Measurements from ENCODE around the gene DNM3. TPM values are rescaled to one million over a fixed set of nuclear protein-coding genes. Genes with fewer than 3 reads are reported as not detected.

The DNM3 gene
- total and polyA plus RNA-seq, 2 of the 8 experiments (the other 6 are each of a cell fraction or from before 2014, with no cell fraction given) = 2.0 to 8.5 TPM

DNA sequence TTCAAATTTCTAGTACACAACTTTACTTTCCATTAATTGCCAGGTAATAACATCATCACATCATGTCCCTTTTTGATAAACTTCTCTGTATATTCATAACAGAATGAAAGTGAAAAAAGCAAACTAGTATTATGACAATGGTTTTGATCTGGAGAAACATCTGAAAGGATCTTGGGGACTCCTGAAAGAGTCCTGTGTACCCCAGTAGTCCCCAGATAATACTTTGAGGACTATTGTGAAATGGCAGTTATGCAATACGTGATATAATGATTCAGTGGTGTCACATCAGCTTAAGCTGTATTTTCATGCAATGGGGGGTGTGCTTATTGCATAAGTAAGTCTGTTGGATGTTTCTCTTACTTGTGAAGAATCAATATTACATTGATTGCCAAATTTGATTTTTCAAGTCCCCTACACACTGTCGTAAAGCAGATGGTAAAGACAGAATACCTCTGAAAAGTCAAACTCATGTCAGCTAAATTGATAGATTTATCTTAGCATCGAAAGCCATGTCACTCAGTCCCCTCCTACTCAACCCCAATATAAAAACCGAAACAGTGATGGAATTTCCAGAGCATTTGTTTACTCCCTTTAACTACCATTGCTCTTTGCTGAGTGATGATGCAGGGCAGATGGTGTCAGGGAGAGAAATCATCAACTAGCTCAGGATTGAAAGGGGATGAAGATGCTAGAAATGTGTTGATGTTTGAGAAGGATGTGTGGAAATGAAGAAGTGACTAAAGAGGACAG, 432.5 kb downstream of the DNM3 start:
- Histone ChIP-seq H3K4me1 (replicated peaks in 1 of 4; ENCODE audit: control insufficient read depth in 3 of 4, insufficient read depth in 4 of 4, low read length in 3 of 4) (peaks cover 0 to 8% (median 4%) of the 10 kb centered on the region in 4 experiments; a peak in 3 of 7 replicates), H3K79me2 (ENCODE audit: control insufficient read depth in 1 of 2, insufficient read depth in 2 of 2, low read length in 2 of 2) (no peaks in the 10 kb centered on the region), H3K4me3 (ENCODE audit: extremely low read depth in 1 of 4, insufficient read depth in 2 of 4, low read depth in 3 of 4, low read length in 4 of 4) (no peak overlapping the region), H3K9ac (replicated peaks in 1 of 4; ENCODE audit: extremely low read depth in 1 of 4, low read depth in 3 of 4, low read length in 3 of 4) (no peak overlapping the region), H3K14ac (ENCODE audit: insufficient read length) (no peak overlapping the region), H3K27me3 (replicated peaks in 1 of 4; ENCODE audit: control insufficient read depth in 3 of 4, extremely low read depth in 1 of 4, insufficient read depth in 3 of 4, low read length in 3 of 4) (no peaks in the 10 kb centered on the region), H4K8ac (ENCODE audit: extremely low read depth, insufficient read depth, low read length) (no peak overlapping the region), H2BK20ac (ENCODE audit: low read length) (no peak overlapping the region), H2AK5ac (ENCODE audit: low read depth, low read length) (no peak overlapping the region), H2BK15ac (ENCODE audit: low read length) (no peak overlapping the region), H3K56ac (replicated peaks; ENCODE audit: insufficient read length, low read depth, low read length) (no peak overlapping the region), H3K9me3 (ENCODE audit: insufficient read depth in 2 of 2, low read depth in 1 of 2, low read length in 1 of 2) (no peaks in the 10 kb centered on the region), H4K20me1 (replicated peaks in 1 of 2; ENCODE audit: control insufficient read depth in 1 of 2, insufficient read depth in 2 of 2, low read length in 2 of 2) (no peaks in the 10 kb centered on the region), H3K79me1 (ENCODE audit: low read depth, low read length) (no peaks in the 10 kb centered on the region), H3K4me2 (ENCODE audit: insufficient read depth in 1 of 2, low read depth in 2 of 2, low read length in 2 of 2) (no peak overlapping the region), H2AFZ (ENCODE audit: low read length) (no peak overlapping the region), H3K27ac (ENCODE audit: low read depth, low read length) (no peak overlapping the region), H2BK5ac (ENCODE audit: low read depth, low read length) (no peak overlapping the region), H3K4ac (replicated peaks; ENCODE audit: insufficient read length, low read depth, low read length) (no peak overlapping the region), H3K36me3 (ENCODE audit: control insufficient read depth in 2 of 4, insufficient read depth in 4 of 4, low read length in 3 of 4) (no peaks in the 10 kb centered on the region), H3K23me2 (ENCODE audit: low read depth, low read length) (no peaks in the 10 kb centered on the region), H3K18ac (ENCODE audit: extremely low read depth, low read length) (no peak overlapping the region), H2BK12ac (ENCODE audit: low read depth, low read length) (no peak overlapping the region), H4K5ac (ENCODE audit: insufficient read length, low read depth, low read length) (no peak overlapping the region), H4K91ac (replicated peaks; ENCODE audit: insufficient read length, low read length) (no peak overlapping the region), H3K23ac (ENCODE audit: insufficient read length) (no peak overlapping the region), H2BK120ac (replicated peaks; ENCODE audit: low read depth, low read length) (no peak overlapping the region)
- FAIRE-seq (no peak), DNase-seq (ENCODE audit: low read depth in 1 of 2, low spot score in 2 of 2) (no peak)
- ChIA-PET POLR2A (ENCODE audit: partially characterized antibody) (no interaction called here), CTCF (ENCODE audit: partially characterized antibody) (no interaction called here)
- WGBS, 2 experiments (ENCODE audit: extremely low coverage in 1 of 2, insufficient coverage in 1 of 2, insufficient read length in 1 of 2, insufficient replicate concordance in 2 of 2, low coverage in 1 of 2, low lambda C conversion rate in 2 of 2, missing lambda C conversion rate in 1 of 2) = 96% methylated on average over 4 of the region's 4 CpGs; no CpG with 5 or more reads in 1 of the 2 experiments
- TF ChIP-seq SUZ12 (IDR thresholded peaks at IDR 0.05; ENCODE audit: low read length) (no peak), FOSL1 (IDR thresholded peaks at IDR 0.05; ENCODE audit: insufficient read depth, low read depth, low read length) (no peak), BRCA1 (IDR thresholded peaks at IDR 0.05; ENCODE audit: low read depth, low read length) (no peak), CTBP2 (IDR thresholded peaks at IDR 0.05; ENCODE audit: borderline replicate concordance, insufficient read depth, insufficient read length, low read length) (no peak), TBP (IDR thresholded peaks at IDR 0.05; ENCODE audit: low read depth, low read length) (no peak), SP4 (IDR thresholded peaks at IDR 0.05; ENCODE audit: low read length) (no peak), GABPA (IDR thresholded peaks at IDR 0.05; ENCODE audit: borderline replicate concordance, insufficient read depth, low read length) (no peak), SIX5 (IDR thresholded peaks at IDR 0.05; ENCODE audit: low read depth, low read length) (no peak), SIRT6 (IDR thresholded peaks at IDR 0.05; ENCODE audit: low read length) (no peak), JUN (IDR thresholded peaks at IDR 0.05; ENCODE audit: low read depth, low read length) (no peak), MAFK (IDR thresholded peaks at IDR 0.05; ENCODE audit: low read depth, low read length) (no peak)
- TF ChIP-seq, protein P1, sequence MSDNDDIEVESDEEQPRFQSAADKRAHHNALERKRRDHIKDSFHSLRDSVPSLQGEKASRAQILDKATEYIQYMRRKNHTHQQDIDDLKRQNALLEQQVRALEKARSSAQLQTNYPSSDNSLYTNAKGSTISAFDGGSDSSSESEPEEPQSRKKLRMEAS (IDR thresholded peaks at IDR 0.05) = no peak
- TF ChIP-seq, protein P2, sequence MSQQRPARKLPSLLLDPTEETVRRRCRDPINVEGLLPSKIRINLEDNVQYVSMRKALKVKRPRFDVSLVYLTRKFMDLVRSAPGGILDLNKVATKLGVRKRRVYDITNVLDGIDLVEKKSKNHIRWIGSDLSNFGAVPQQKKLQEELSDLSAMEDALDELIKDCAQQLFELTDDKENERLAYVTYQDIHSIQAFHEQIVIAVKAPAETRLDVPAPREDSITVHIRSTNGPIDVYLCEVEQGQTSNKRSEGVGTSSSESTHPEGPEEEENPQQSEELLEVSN (IDR thresholded peaks at IDR 0.05) = no peak

Data from H1 (cell line).